ENCODE results near the gene EEF2.
"Not testable (repeated sequence)": the region's sequence is repeated elsewhere in the genome, so short reads cannot be mapped to it uniquely, and the experiment has no call there.

The EEF2 gene

DNA sequence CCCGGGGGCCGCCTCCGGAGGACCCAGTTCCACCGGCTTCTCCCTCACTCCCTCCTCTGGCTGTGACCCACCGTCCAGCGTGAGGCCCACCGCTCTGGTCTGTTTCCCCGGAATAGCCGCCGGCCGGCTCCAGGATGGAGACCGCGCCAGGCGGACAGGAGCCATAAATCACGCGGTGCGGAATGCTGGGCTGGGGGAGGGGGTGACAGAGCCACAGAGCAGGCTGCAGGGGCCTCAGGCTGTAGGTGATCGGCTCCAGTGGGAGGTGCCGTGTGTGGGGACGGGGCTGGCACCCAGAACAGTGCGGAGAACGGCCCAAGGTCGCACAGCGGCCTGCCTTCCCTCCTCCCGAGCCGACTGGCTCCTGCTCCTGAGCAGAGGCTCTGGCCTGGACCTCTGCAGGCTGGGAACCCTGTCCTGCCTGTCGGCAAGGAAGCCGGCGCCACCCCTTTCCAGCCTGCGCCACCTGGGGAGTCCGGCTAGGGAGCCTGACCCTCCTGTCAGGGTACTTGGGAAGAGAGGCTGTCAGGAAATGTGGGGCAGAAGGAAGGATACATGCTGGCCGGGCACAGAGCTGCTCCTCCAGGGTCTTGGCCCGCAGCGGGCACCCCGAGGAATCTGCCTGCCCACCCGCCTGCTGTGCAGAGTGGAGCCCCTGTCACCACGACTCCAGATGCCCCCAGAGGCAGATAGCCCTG, 30.6 kb upstream of the EEF2 start:
- DNase-seq: peak in 3 of 10 donors; percentile 58 to 91 (median 80)
- intact Hi-C loops (cut with DNase I): no loop called here

GRCh38 chr19:4014541-4015491, 29.6 kb upstream of the EEF2 start:
- intact Hi-C loops (cut with DNase I): no loop called here
- DNase-seq: peak in 1 of 10 donors; percentile 85

- peak in 3 of 10 donors; percentile 52 to 87 (median 83) for DNase-seq
- intact Hi-C loops (cut with DNase I): no loop called here
These were observed 28.8 kb upstream of the EEF2 start for GRCh38 chr19:4013886-4014540.

DNA sequence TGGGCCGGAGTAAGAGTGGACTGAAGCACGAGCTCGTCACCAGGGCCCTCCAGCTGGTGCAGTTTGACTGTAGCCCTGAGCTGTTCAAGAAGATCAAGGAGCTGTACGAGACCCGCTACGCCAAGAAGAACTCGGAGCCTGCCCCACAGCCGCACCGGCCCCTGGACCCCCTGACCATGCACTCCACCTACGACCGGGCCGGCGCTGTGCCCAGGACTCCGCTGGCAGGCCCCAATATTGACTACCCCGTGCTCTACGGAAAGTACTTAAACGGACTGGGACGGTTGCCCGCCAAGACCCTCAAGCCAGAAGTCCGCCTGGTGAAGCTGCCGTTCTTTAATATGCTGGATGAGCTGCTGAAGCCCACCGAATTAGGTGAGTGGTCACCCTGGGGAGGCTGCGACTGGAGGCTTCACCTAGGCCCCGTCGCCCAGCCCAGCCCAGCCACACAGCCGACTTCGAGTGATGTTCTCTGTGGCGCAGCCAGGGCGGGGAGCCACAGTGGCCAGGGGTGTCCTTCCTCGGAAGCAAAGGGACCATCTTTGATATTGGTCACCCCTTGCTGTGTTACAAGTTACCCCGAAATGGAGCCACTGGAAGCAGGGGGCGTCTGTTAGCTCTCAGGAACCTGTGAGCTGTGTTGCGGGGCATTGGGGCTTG, 27.8 kb upstream of the EEF2 start:
- DNase-seq: no peak
- intact Hi-C loops (cut with DNase I): no loop called here

DNA sequence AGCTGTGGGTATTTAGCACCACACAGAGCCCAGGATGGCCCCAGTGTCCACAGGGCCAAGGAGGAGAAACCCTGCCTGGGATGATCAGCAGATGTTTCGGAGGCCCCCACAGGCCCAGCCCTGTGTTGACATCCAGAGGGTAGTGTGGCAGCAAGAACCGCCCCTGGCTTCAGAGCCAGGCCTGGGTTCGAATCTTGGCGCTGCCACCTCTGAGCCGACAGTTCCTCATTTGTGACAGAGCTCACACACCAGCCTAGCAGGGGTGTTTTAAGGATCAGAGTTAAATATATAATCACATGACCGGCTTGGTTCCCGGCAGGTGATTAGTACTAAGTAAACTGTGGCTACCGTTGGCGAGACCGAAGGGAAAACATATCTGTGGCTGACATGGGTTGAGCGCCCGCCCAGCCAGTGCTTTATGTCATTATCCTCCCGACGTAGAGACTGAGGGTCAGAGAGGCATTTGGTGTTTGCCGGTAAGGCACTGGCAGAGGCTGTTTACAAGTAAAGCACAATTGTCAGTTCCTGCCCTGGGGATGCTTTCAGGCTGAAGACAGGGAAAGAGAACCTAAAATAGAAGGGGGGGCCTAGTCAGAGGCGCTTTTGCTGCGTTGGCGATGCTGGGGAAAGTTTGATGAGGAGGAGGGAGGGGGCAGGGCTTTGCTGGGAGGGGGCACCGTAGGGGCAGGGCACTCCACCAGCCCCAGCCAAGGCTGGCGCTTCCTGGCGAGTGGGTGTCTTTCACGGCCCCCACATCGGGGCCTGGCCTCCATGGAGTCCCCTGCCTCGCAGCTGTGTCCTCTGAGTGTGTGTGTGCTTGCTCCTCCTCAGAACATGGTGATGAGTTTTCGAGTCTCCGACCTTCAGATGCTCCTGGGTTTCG, 27.1 kb upstream of the EEF2 start:
- intact Hi-C loops (cut with DNase I): no loop called here
- peak in 1 of 10 donors; percentile 75 for DNase-seq

GRCh38 chr19:4011430-4011829, 26.2 kb upstream of the EEF2 start:
- intact Hi-C loops (cut with DNase I); DNase-seq: not testable (repeated sequence)

DNA sequence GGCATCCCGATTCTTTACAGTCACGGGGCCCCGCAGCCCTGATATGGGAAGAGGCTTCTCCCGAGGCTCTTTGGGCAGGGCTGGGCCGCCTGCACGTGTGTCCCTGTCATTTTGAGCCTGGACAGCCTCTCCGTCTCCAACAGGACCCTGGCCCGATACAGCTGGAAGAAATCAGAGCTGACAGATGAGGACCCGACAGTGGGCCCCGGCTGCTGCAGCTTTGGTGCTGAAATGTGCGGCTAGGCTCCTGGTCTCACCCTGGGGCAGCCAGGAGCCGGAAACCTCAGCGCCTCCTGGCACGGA, 25.5 kb upstream of the EEF2 start:
- intact Hi-C loops (cut with DNase I): no loop called here

GRCh38 chr19:4009990-4010807, 24.9 kb upstream of the EEF2 start:
- DNase-seq: peak in 2 of 10 donors; percentile 80 to 82
- intact Hi-C loops (cut with DNase I): loop anchor here (5.0 kb wide), 1 partner anchor 112 kb away; the partner anchor contains the start of gene MAP2K2

More for the DNA sequence above, 25.5 kb upstream of the EEF2 start:
- no peak for DNase-seq

GRCh38 chr19:4007836-4008539, 22.7 kb upstream of the EEF2 start:
- intact Hi-C loops (cut with DNase I): loop anchor here (1.0 to 5.0 kb wide), 3 partner anchors 17 to 114 kb away; partner anchors contain the start of gene MAP2K2
- peak in 2 of 10 donors; percentile 84 to 85 for DNase-seq

DNA sequence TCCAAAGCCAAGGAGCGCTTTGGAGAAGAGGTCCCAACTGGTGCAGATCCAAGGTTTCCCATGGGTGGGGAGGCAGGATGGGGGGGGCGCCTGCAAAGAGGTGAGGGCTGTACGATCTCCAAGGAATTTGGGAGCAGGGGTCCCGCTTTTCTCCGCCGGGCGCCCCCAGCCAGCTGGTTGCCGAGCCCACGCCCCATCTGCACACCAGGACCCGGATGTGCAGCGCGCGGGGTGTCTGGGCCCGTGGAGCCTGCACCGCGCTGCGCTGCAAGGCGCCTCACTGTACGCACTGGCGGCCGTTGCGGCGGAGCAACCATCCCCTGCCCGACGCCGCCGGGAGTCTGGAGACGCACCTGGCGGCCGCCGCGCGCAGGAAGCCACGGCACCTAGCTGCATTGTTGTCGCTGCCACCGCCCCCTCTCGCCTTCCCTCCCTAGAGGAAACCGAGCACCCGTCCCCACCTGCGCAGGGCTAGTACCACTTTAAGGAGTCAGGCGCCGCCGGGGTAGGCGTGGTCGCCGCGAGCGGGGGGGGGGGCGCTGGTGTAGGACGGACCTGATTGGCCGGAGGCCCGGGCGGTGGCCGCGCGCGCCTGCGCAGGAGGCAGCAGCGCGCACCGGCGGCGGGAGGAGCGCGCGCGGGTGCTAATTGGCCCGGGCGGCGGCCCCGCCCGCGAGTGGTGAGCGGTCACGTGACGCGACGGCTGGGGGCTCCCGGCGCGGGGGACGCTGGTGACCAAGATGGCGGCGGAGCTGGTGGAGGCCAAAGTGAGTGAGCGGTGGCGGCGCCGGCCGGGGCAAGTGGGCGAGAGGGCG, 22.0 kb upstream of the EEF2 start, which contains the start of gene PIAS4:
PIAS4 (plus strand) TSS at position 716 of the 815 bp plus-strand sequence; CDS start at position 741, 25 bp downstream.
- intact Hi-C loops (cut with DNase I): loop anchor here (1.0 to 5.0 kb wide), 3 partner anchors 16 to 115 kb away; partner anchors contain the start of gene MAP2K2
- DNase-seq: peak; percentile 86 to 99 (median 93)

DNA sequence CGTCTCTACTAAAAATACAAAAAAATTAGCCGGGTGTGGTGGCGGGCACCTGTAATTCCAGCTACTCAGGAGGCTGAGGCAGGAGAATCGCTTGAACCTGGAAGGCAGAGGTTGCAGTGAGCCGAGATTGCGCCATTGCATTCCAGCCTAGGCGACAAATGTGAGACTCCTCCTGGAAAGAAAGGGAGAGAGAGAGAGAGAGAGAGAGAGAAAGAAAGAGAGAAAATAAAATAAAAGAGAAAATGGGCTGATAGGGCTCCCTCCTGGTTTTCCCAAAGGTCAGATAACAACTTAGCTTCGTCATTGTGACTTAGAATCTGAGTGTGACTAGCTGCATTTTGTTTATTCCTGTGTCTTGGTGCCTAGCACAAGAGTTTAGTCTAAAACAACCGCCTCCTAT, 20.2 kb upstream of the EEF2 start:
- intact Hi-C loops (cut with DNase I): loop anchor here (5.0 kb wide), 1 partner anchor 117 kb away; the partner anchor contains the start of gene MAP2K2
- DNase-seq: not testable (repeated sequence)

GRCh38 chr19:4000798-4001197, 15.5 kb upstream of the EEF2 start:
- DNase-seq; intact Hi-C loops (cut with DNase I): not testable (repeated sequence)

DNA sequence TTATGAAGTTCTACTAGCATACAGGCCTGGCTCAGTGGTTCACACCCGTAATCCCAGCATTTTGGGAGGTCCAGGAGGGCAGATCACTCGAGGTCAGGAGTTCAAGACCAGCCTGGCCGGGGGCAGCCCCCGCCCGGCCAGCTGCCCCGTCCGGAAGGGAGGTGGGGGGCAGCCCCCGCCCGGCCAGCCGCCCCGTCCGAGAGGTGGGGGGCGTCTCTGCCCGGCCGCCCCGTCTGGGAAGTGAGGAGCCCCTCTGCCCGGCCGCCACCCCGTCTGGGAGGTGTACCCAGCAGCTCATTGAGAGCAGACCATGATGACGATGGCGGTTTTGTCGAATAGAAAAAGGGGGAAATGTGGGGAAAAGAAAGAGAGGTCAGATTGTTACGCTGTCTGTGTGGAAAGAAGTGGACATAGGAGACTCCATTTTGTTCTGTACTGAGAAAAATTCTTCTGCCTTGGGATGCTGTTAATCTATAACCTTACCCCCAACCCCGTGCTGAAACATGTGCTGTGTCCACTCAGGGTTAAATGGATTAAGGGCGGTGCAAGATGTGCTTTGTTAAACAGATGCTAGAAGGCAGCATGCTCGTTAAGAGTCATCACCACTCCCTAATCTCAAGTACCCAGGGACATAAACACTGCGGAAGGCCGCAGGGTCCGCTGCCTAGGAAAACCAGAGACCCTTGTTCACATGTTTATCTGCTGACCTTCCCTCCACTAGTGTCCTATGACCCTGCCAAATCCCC, 13.6 kb upstream of the EEF2 start:
- DNase-seq; intact Hi-C loops (cut with DNase I): not testable (repeated sequence)

DNA sequence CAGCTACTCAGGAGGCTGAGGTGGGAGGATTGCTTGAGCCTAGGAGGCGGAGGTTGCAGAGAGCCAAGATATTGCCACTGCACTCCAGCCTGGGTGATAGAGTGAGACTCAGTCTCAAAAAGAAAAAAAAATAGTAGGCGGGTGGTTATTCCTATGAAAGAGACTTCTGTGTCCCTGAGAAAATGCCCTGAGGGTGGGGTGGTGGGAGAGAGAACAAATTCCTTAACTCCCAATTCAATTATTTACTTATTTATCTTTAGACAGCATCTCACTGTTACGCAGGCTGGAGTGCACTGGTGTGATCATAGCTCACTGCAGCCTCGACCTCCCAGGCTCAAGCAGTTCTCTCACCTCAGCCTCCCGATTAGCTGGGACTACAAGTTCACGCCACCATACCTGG, 10.3 kb upstream of the EEF2 start:
- intact Hi-C loops (cut with DNase I): no loop called here
- no peak for DNase-seq

- intact Hi-C loops (cut with DNase I): loop anchor here (2.0 to 5.0 kb wide), 2 partner anchors 16 to 77 kb away; partner anchors contain the start of genes PIAS4 and ZBTB7A
- no peak for DNase-seq
These were observed 5.5 kb upstream of the EEF2 start for GRCh38 chr19:3990815-3991117.

Data from posterior cingulate gyrus (tissue), 11 donors.